NCI-H2171 (cell line): ENCODE measurements around the gene AGBL4.

Source experiments
- DNase-seq: peaks from one replicate; lab custom pipeline; 2025; lab: John Stamatoyannopoulos, UW

AGBL4 gene

GRCh38 chr1:49185450-49185980 is 838.2 kb downstream of the AGBL4 start:
- DNase-seq = no peak

GRCh38 chr1:49183489-49183888 is 840.3 kb downstream of the AGBL4 start:
- no peak for DNase-seq

- DNase-seq = no peak
Observed at GRCh38 chr1:49181033-49181432, 842.7 kb downstream of the AGBL4 start.

- no peak for DNase-seq
Observed at GRCh38 chr1:49171941-49172593, 851.7 kb downstream of the AGBL4 start.

DNA sequence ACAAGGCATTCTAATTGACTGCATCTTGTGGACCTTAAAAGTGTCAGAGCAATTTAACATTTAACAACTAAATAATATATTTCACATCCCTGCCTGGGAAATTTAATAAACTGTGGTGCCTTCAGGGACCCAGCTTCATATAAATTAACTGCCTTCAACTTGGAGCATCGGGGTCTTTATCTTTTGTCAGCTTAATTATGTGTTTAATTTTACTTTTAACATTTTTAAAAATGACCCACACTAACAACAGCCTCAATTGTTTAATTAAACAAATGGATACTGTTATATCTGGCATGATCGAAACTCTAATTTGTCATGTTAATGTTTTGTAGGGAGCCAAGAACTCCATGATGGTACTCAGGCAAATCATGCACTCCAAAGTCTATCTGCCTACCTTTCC is 857.7 kb downstream of the AGBL4 start:
- DNase-seq = no peak

DNA sequence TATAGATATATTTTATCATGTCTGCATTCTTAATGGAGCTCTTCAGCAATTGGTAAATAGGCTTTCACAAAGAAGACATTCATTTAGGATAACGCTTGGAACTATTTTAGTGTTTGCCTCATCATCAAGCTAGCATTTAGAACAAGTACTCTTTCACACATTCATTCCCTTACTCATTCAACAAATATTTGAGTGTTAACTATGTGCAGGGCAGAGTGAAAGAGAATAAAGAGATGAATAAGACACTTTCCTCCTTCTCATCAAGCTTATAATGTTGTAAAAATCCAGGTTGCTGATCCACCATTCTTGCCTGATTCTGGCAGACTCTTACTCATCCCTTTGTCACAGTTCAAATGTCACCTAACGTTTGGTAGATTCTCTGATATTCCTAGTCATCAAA is 860.7 kb downstream of the AGBL4 start:
- no peak for DNase-seq

DNA sequence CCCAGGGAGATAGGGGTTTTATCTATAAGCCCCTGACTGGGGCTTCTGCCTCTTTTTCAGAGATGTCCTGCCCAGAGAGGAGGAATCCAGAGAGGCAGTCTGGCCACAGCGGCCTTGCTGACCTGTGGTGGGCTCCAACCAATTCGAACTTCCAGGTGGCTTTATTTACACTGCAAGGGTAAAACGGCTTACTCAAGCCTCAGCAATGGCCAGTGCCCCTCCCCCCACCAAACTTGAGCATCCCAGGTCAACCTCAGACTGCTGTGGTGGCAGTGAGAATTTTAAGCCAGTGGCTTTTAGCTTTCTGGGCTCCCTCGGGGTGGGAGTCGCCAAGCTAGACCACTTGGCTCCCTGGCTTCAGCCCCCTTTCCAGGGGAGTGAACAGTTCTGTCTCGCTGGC is 863.1 kb downstream of the AGBL4 start:
- no peak for DNase-seq

- no peak for DNase-seq
Observed at GRCh38 chr1:49136738-49137251, 887.0 kb downstream of the AGBL4 start.

DNA sequence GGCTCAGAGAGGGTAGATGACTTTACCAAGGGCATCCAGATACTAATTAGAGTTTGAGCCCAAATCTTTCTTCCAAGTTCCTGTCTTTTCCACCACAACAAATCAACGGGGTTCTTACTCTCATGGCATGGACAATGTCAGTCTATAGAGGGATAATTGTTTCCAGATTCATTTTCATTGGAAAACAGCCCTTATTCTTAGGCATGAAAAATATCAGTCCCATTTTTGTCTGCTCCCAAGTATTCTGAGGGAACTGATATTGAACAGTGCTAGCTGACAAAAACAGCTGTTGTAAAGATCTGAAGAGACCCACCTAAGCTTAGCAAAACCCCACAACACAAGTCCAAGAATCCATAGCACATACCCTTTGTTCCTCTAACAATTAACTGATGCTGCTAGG is 898.0 kb downstream of the AGBL4 start:
- DNase-seq = no peak

- no peak for DNase-seq
Observed at GRCh38 chr1:49111931-49112330, 911.8 kb downstream of the AGBL4 start.

GRCh38 chr1:49106445-49106844 is 917.3 kb downstream of the AGBL4 start:
- DNase-seq = no peak

GRCh38 chr1:49104575-49104974 is 919.2 kb downstream of the AGBL4 start:
- DNase-seq = no peak

DNA sequence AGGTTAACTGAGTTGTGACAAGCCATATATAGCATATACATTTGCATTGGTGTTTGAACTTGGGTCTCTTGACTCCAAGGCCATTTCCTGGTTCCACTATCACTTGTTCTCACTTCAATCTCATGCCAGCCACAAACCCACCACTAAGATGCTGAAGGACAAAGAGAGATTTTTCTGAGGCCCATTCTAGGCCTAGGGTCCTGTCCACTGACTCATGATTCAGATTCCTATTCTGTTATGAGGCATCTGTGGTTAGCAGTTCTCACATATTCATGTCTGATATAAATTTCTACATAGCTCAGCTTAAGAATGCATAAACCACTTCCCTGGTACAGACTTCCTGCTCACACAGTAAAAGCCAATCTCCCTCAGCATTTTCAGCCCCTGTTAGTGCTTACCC is 921.0 kb downstream of the AGBL4 start:
- DNase-seq = no peak

DNA sequence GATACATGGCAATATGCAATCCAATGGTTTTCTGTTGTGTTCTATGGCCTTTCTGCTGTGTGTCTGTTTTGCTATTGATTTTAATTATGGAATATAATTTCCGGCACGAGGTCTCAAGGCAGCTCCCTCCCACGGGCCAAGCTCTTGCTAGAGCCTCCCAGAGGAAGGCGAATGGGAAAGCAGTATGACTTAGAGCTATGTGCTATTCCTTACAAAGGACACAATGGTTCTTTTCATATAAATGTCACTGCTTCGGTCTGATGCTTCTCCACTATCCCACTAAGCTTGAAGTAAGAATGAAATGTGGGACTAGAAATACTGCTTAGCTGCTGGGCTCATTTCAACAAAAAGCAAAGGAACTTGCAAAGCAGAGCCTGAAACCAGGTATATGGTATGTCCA is 924.9 kb downstream of the AGBL4 start:
- DNase-seq = no peak

DNA sequence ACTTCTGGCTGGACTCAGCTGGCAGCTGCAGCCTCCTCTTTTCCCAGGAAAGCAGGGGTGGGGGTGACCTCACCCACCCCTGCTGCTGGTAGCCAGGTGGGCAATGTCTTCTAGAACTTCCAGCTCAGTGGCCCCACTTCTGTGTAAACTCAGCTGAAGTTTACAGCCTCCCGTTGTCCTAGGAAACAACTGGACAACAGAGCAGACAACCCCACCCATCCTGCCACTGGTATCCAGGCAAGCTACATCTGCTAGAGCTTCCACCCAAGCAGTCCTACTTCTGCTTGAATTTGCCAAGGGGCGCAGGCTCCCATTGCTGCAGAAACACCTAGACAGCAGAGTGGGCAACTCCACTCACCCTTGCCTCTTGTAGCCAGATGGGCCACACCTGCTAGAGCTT is 937.4 kb downstream of the AGBL4 start:
- no peak for DNase-seq

- DNase-seq = no peak
Observed at GRCh38 chr1:49085079-49085478, 938.7 kb downstream of the AGBL4 start.

GRCh38 chr1:49060766-49061165 is 963.0 kb downstream of the AGBL4 start:
- no peak for DNase-seq

GRCh38 chr1:49059087-49059486 is 964.7 kb downstream of the AGBL4 start:
- no peak for DNase-seq

DNA sequence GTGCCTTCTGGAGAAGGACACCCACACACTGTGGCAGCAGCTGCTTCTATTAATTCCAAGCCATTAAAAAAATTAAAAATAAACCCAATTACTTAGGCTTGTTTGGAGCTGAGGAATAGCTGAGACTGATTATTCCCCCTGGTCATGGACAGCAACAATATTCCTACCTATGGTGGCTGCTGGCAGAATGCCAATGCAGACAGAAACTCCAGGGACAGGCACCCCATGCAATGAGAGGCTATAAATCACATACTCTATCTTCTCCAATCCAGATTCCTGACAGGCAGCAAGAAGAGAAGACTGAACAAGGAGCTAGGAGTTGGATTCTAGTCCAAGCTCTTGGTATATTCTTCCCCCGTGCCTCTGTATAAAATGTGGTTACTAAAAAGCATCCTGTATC is 971.7 kb downstream of the AGBL4 start:
- DNase-seq = peak; percentile 74

- DNase-seq = no peak
Observed at GRCh38 chr1:49051647-49052046, 972.1 kb downstream of the AGBL4 start.

DNA sequence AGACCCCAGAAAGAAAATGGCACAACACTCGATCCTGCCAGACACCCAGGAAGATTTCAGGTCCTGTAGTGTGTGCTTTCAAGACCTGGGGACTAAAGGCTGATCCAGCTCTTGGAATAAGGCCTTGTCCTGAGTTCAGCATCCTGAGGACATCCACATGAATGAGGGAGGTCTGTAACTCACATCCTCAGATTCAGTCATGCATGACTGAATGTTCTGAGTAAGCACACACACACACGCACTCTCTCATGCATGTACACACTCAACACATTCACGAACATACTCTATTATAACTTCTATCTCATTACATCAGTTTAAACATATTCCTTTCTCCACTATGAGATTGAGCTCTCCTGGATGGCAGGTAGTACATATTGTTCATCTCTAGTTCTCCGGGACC is 973.7 kb downstream of the AGBL4 start:
- no peak for DNase-seq

DNA sequence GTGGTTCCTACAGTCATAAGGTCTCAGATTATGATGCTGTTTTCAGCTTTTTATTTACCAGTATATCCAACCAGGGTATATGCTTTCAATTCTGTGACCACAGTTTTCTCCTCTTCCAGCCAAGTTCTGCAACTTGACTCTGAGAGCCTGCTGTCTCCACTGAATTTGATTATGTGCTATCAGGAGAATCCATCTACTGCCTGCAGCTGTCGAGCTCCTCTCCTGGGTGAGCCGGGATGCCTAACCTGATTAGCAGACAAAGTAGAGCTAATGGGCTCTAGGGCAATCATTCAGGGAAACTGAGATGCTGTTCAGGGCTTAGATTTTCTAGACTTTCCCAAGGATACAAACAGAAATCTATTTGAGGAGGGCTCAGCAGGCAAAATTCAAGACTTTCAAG is 975.6 kb downstream of the AGBL4 start:
- peak; percentile 78 for DNase-seq

DNA sequence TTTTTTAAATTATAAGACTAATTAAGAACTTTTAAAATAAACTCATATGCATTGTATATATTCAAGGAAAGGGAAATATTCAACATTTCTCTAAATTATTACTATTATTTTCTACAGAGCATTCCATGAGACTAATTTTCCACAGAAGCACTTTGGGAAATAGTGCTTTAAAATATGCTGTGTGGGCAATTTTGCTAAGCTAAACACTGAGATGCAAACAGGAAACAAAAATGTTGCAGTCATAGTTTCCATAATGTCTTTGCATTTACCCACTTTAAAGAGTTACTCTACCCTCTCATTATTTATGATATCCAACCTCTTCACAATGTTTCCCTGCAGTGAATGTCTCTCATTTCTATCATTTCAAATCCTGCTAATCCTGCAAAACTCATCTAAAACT is 977.4 kb downstream of the AGBL4 start:
- DNase-seq = no peak

- DNase-seq = no peak
Observed at GRCh38 chr1:49045371-49045770, 978.4 kb downstream of the AGBL4 start.
